SK-N-SH (cell line): ENCODE results near the gene TRHDE. TPM values are rescaled to one million over a fixed set of nuclear protein-coding genes. Genes with fewer than 3 reads are reported as not detected.

ENCODE experiments used
- CTCF ChIA-PET: fragments of 300-600, 350-600 bp; formaldehyde crosslinking; extraction: SDS; loops from one replicate; lab custom pipeline; 2021; lab: Yijun Ruan, JAX
- POLR2A ChIA-PET: fragments of 350-600 bp; sonication (Branson Sonifier 250); formaldehyde crosslinking; extraction: SDS; loops from one replicate; lab custom pipeline; 2020; ENCODE audit warnings: antibody characterized with exemption, inconsistent platforms; lab: Yijun Ruan, JAX
- DNase-seq: peaks from one replicate; pipeline ENCODE4 v3.0.0; 2012
- H2AFZ ChIP-seq: fragments of 200-600 bp; sonication (generic); 2 replicates; pipeline ENCODE4 v1.8.1; 2016; ENCODE audit warnings: antibody characterized with exemption, mild to moderate bottlenecking, low read depth
- H3F3A ChIP-seq: fragments of 200-600 bp; sonication (generic); replicated peaks from 2 replicates; pipeline ENCODE3; 2016; ENCODE audit warnings: antibody characterized with exemption, mild to moderate bottlenecking; ENCODE audit not compliant: insufficient read depth
- H3K27ac ChIP-seq, 2 experiments: fragments of 200-500 bp in 1 of 2; fragments of 200-600 bp in 1 of 2; sonication (Bioruptor generic) in 1 of 2; sonication (generic), shearing (Covaris generic) in 1 of 2; 2 replicates each; pipeline versions ENCODE4 v1.5.1 to v1.6.1; 2014 to 2016; ENCODE audit warnings: low read depth in 2 of 2, inconsistent platforms in 1 of 2, low read length in 1 of 2, mild to moderate bottlenecking in 1 of 2, mixed read lengths in 1 of 2
- H3K27me3 ChIP-seq: fragments of 200-600 bp; sonication (generic), shearing (Covaris generic); 2 replicates; pipeline ENCODE4 v1.6.1; 2016; ENCODE audit warnings: mixed run types; ENCODE audit not compliant: insufficient read depth
- H3K36me3 ChIP-seq, 2 experiments: fragments of 200-500 bp in 1 of 2; fragments of 200-600 bp in 1 of 2; sonication (Bioruptor generic) in 1 of 2; sonication (generic) in 1 of 2; replicated peaks in 1 of 2; 2 replicates each; pipeline versions ENCODE3 to v1.5.1; 2014 to 2016; ENCODE audit warnings: low read length in 1 of 2, mild to moderate bottlenecking in 1 of 2; ENCODE audit not compliant: insufficient read depth in 2 of 2, control insufficient read depth in 1 of 2
- H3K4me1 ChIP-seq, 2 experiments: fragments of 200-500 bp in 1 of 2; fragments of 200-600 bp in 1 of 2; sonication (Bioruptor generic) in 1 of 2; sonication (generic), shearing (Covaris generic) in 1 of 2; 2 replicates each; pipeline versions ENCODE4 v1.5.1 to v1.6.1; 2014 to 2016; ENCODE audit warnings: low read depth in 1 of 2, low read length in 1 of 2, mixed run types in 1 of 2; ENCODE audit not compliant: insufficient read depth in 2 of 2, control insufficient read depth in 1 of 2
- H3K4me2 ChIP-seq: fragments of 200-600 bp; sonication (generic), shearing (Covaris generic); 2 replicates; pipeline ENCODE4 v1.6.1; 2017; ENCODE audit warnings: mixed run types
- H3K4me3 ChIP-seq, 2 experiments: fragments of 200-500 bp in 1 of 2; fragments of 200-600 bp in 1 of 2; sonication (Bioruptor generic) in 1 of 2; sonication (generic), shearing (Covaris generic) in 1 of 2; 2 replicates each; pipeline versions ENCODE4 v1.5.1 to v1.8.1; 2014 to 2016; ENCODE audit warnings: low read depth in 2 of 2, inconsistent platforms in 1 of 2, low read length in 1 of 2, mild to moderate bottlenecking in 1 of 2, mixed read lengths in 1 of 2, moderate library complexity in 1 of 2
- H3K79me2 ChIP-seq: fragments of 200-600 bp; sonication (generic); 2 replicates; pipeline ENCODE4 v1.8.1; 2017; ENCODE audit warnings: mild to moderate bottlenecking; ENCODE audit not compliant: insufficient read depth
- H3K9ac ChIP-seq: fragments of 200-600 bp; sonication (generic); 2 replicates; pipeline ENCODE4 v1.6.1; 2017; ENCODE audit warnings: mixed run types
- H3K9me2 ChIP-seq: fragments of 200-600 bp; sonication (generic); 2 replicates; pipeline ENCODE4 v1.6.1; 2017; ENCODE audit warnings: mixed run types
- H3K9me3 ChIP-seq: fragments of 200-600 bp; sonication (generic); 2 replicates; pipeline ENCODE4 v1.6.1; 2017; ENCODE audit warnings: mixed run types, mild to moderate bottlenecking, moderate library complexity
- H4K20me1 ChIP-seq: fragments of 200-600 bp; sonication (generic); 2 replicates; pipeline ENCODE4 v1.6.1; 2017; ENCODE audit warnings: mild to moderate bottlenecking, mixed run types; ENCODE audit not compliant: insufficient read depth
- ELF1 ChIP-seq: IDR thresholded peaks from 2 replicates; pipeline ENCODE4 v1.4.0; 2012
- EP300 ChIP-seq, 2 experiments: IDR thresholded peaks; 2 replicates each; pipeline versions ENCODE4 v1.4.0 to v1.6.1; 2012; ENCODE audit warnings: borderline replicate concordance in 1 of 2, low read depth in 1 of 2, low read length in 1 of 2
- EZH2phosphoT487 ChIP-seq: fragments of 200-600 bp; sonication (generic); IDR thresholded peaks from 2 replicates; pipeline ENCODE4 v1.6.1; 2017; ENCODE audit warnings: low read depth, mixed run types, mild to moderate bottlenecking, antibody characterized with exemption, moderate library complexity, borderline replicate concordance
- FOXJ3 ChIP-seq: sonication (generic); formaldehyde crosslinking; IDR thresholded peaks from 2 replicates; pipeline ENCODE4 v1.5.1; 2020; ENCODE audit warnings: mild to moderate bottlenecking, missing genetic modification reagents
- GATA2 ChIP-seq: sonication (generic); formaldehyde crosslinking; IDR thresholded peaks from 2 replicates; pipeline ENCODE4 v1.5.0; 2020; ENCODE audit warnings: mild to moderate bottlenecking, missing genetic modification reagents
- IRF3 ChIP-seq: fragments of 150-350 bp; IDR thresholded peaks from 2 replicates; pipeline ENCODE4 v1.6.1; 2016; ENCODE audit warnings: mild to moderate bottlenecking, low read depth, low read length
- MAX ChIP-seq: IDR thresholded peaks from 2 replicates; pipeline ENCODE4 v1.4.0; 2012; ENCODE audit warnings: low read depth
- MEF2A ChIP-seq: IDR thresholded peaks from 2 replicates; pipeline ENCODE4 v1.4.0; 2012; ENCODE audit warnings: low read depth, borderline replicate concordance
- MXI1 ChIP-seq: IDR thresholded peaks from 2 replicates; pipeline ENCODE4 v1.6.1; 2012; ENCODE audit warnings: mild to moderate bottlenecking, low read depth, low read length, improper control_type of control experiment
- NFIC ChIP-seq: IDR thresholded peaks from 2 replicates; pipeline ENCODE4 v1.4.0; 2012; ENCODE audit warnings: borderline replicate concordance
- POLR2AphosphoS5 ChIP-seq: IDR thresholded peaks from 2 replicates; pipeline ENCODE4 v1.6.1; 2012; ENCODE audit warnings: low read depth, low read length
- RAD21 ChIP-seq: IDR thresholded peaks from 2 replicates; pipeline ENCODE4 v1.6.1; 2012; ENCODE audit warnings: mild to moderate bottlenecking, low read length
- RCOR1 ChIP-seq: fragments of 150-350 bp; IDR thresholded peaks from 2 replicates; pipeline ENCODE4 v1.6.1; 2017; ENCODE audit warnings: antibody characterized with exemption, low read length
- RFX5 ChIP-seq: IDR thresholded peaks from 2 replicates; pipeline ENCODE4 v1.6.1; 2012; ENCODE audit warnings: mild to moderate bottlenecking, improper control_type of control experiment, low read length
- SIN3A ChIP-seq: IDR thresholded peaks from 2 replicates; pipeline ENCODE4 v1.6.1; 2012; ENCODE audit warnings: low read depth, mild to moderate bottlenecking, low read length, moderate library complexity, borderline replicate concordance
- TAF1 ChIP-seq: IDR thresholded peaks from 2 replicates; pipeline ENCODE4 v1.6.1; 2012; ENCODE audit warnings: low read depth, mild to moderate bottlenecking, low read length, moderate library complexity, borderline replicate concordance
- TCF12 ChIP-seq: IDR thresholded peaks from 2 replicates; pipeline ENCODE4 v1.4.0; 2012
- USF2 ChIP-seq: fragments of 150-350 bp; IDR thresholded peaks from 2 replicates; pipeline ENCODE4 v1.6.1; 2017; ENCODE audit warnings: antibody characterized with exemption, low read length, low read depth, borderline replicate concordance
- ZBTB33 ChIP-seq: IDR thresholded peaks from 2 replicates; pipeline ENCODE4 v1.4.0; 2012; ENCODE audit warnings: low read depth, borderline replicate concordance
- WGBS: methylation state at CpG from one replicate; pipeline ENCODE4 v1.1.6; 2017; ENCODE audit warnings: low lambda C conversion rate; 5-methylcytosine and 5-hydroxymethylcytosine counted together
- polyA plus RNA-seq, 3 experiments: library from polyadenylated mRNA; depleted of rRNA; stranded (reverse); fragments of >200 nt; gene quantifications; 2 replicates each; pipeline ENCODE4 v1.2.3, GENCODE V29; 2012
- TF ChIP-seq, protein P1 (sequence below): fragments of 200-600 bp; sonication (generic); IDR thresholded peaks from 2 replicates; pipeline ENCODE4 v1.6.1; 2017; ENCODE audit warnings: antibody characterized with exemption, mild to moderate bottlenecking, moderate library complexity
- TF ChIP-seq, protein P2 (sequence below): IDR thresholded peaks from 2 replicates; pipeline ENCODE4 v1.4.0; 2012; ENCODE audit warnings: low read depth, borderline replicate concordance

TRHDE gene
- polyA plus RNA-seq, 1 of the 3 experiments (the other 2 are of a cell fraction) = 0.46 TPM

- DNase-seq = no peak
- H3K79me2 ChIP-seq = no peaks in the 10 kb centered on the region
- no peaks in the 10 kb centered on the region for H3F3A ChIP-seq
- WGBS = 70% methylated on average over 1 of the region's 1 CpG
- H3K36me3 ChIP-seq = no peaks in the 10 kb centered on the region
- H3K9ac ChIP-seq = no peak overlapping the region
- H3K4me1 ChIP-seq = no peaks in the 10 kb centered on the region; a peak in 1 of 4 replicates
- no peak overlapping the region for H3K27ac ChIP-seq
- H3K27me3 ChIP-seq = no peaks in the 10 kb centered on the region
- ChIA-PET POLR2A (no interaction called here), CTCF (interaction anchor here (0.5 to 1.0 kb wide), 2 partner anchors 10 to 22 kb away, joined by 3 read pairs; no protein-coding TSS in a partner anchor)
- H2AFZ ChIP-seq = no peak overlapping the region
- H3K9me3 ChIP-seq = no peaks in the 10 kb centered on the region
- no peak for TF ChIP-seq MAX
- TF ChIP-seq RCOR1 = no peak
- TF ChIP-seq TCF12 = no peak
- no peak for TF ChIP-seq RAD21
- no peaks in the 10 kb centered on the region for H4K20me1 ChIP-seq
- H3K4me3 ChIP-seq = no peak overlapping the region
- H3K9me2 ChIP-seq = no peaks in the 10 kb centered on the region
- no peak overlapping the region for H3K4me2 ChIP-seq
Observed at GRCh38 chr12:72285861-72286260, 13.7 kb downstream of the TRHDE start.

GRCh38 chr12:72286526-72286925, 14.4 kb downstream of the TRHDE start:
- no peaks in the 10 kb centered on the region for H3K9me2 ChIP-seq
- no peak overlapping the region for H3K4me3 ChIP-seq
- no peak for TF ChIP-seq GATA2
- TF ChIP-seq EP300 (IDR thresholded peaks at IDR 0.05; ENCODE audit: borderline replicate concordance in 1 of 2, low read depth in 1 of 2, low read length in 1 of 2) = no peak
- no peak for TF ChIP-seq RFX5
- TF ChIP-seq MAX = no peak
- no peak for TF ChIP-seq ZBTB33
- TF ChIP-seq POLR2AphosphoS5 = no peak
- no peak for TF ChIP-seq EZH2phosphoT487
- no peak for TF ChIP-seq TAF1
- TF ChIP-seq, protein P1, sequence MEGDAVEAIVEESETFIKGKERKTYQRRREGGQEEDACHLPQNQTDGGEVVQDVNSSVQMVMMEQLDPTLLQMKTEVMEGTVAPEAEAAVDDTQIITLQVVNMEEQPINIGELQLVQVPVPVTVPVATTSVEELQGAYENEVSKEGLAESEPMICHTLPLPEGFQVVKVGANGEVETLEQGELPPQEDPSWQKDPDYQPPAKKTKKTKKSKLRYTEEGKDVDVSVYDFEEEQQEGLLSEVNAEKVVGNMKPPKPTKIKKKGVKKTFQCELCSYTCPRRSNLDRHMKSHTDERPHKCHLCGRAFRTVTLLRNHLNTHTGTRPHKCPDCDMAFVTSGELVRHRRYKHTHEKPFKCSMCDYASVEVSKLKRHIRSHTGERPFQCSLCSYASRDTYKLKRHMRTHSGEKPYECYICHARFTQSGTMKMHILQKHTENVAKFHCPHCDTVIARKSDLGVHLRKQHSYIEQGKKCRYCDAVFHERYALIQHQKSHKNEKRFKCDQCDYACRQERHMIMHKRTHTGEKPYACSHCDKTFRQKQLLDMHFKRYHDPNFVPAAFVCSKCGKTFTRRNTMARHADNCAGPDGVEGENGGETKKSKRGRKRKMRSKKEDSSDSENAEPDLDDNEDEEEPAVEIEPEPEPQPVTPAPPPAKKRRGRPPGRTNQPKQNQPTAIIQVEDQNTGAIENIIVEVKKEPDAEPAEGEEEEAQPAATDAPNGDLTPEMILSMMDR = no peak
- TF ChIP-seq, protein P2, sequence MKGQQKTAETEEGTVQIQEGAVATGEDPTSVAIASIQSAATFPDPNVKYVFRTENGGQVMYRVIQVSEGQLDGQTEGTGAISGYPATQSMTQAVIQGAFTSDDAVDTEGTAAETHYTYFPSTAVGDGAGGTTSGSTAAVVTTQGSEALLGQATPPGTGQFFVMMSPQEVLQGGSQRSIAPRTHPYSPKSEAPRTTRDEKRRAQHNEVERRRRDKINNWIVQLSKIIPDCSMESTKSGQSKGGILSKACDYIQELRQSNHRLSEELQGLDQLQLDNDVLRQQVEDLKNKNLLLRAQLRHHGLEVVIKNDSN = no peak
- no peak for TF ChIP-seq NFIC
- TF ChIP-seq SIN3A = no peak
- TF ChIP-seq USF2 = no peak
- TF ChIP-seq ELF1 = no peak
- TF ChIP-seq MXI1 = no peak
- TF ChIP-seq FOXJ3 (CRISPR knock-in tag) = no peak
- TF ChIP-seq MEF2A = no peak
- TF ChIP-seq IRF3 = no peak
- DNase-seq = no peak
- no peaks in the 10 kb centered on the region for H3K4me1 ChIP-seq
- H3K27me3 ChIP-seq = no peaks in the 10 kb centered on the region
- H3K27ac ChIP-seq = no peak overlapping the region
- H3K36me3 ChIP-seq = no peaks in the 10 kb centered on the region
- H3K9me3 ChIP-seq = no peaks in the 10 kb centered on the region
- no peak overlapping the region for H3K4me2 ChIP-seq
- H3K9ac ChIP-seq = no peak overlapping the region
- no peaks in the 10 kb centered on the region for H3K79me2 ChIP-seq
- POLR2A ChIA-PET = no interaction called here
- H4K20me1 ChIP-seq = no peaks in the 10 kb centered on the region
- WGBS = 55% methylated on average over 3 of the region's 3 CpGs
- CTCF ChIA-PET = interaction anchor here (1.0 kb wide), 1 partner anchor 22 kb away, joined by 3 read pairs; no protein-coding TSS in a partner anchor
- no peaks in the 10 kb centered on the region for H3F3A ChIP-seq
- H2AFZ ChIP-seq = no peak overlapping the region
